GM11168 (cell line): ENCODE results near the gene KIF5C.

ENCODE experiments used
- in situ Hi-C: fragments of 300-500 bp; cut with MboI; formaldehyde crosslinking; loops from one replicate; pipeline ENCODE4 v1.12.0; 2022; ENCODE audit warnings: low sequenced_read_pairs; ENCODE audit not compliant: unreplicated experiment

Gene KIF5C

DNA sequence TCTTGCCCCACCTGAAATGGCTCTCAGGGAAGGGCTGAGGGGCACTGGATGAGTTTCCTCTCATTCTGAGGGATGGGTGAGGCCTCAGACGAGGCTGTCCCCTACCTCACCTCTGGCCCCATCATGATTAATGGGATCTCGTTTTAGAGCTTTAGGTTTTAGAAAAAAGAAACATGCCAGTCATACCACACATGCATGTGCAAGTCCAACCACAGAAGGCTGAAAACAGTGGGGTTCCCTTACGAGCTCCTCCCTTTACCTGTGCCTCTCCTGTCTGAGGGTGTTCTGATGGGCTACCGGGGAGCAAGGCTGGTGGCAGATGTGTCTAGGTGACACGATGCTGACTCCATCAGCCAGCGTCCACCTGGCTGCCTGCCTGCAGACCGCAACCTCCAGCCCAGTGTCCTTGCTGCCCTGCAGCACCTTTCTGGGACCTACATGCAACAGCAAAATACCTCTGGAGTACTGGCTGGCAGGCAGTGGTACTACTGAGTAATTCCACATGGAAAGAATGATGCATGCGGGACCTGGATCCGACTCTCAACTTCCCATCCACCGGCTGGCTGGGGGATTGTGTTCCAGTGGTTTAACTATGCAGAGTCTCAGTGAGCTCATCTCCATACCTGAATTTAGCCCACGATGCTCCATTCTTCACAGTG, 154.4 kb downstream of the KIF5C start:
- in situ Hi-C loops, result loop anchor here (10.0 kb wide), 1 partner anchor 295 kb away; no protein-coding TSS in a partner anchor

DNA sequence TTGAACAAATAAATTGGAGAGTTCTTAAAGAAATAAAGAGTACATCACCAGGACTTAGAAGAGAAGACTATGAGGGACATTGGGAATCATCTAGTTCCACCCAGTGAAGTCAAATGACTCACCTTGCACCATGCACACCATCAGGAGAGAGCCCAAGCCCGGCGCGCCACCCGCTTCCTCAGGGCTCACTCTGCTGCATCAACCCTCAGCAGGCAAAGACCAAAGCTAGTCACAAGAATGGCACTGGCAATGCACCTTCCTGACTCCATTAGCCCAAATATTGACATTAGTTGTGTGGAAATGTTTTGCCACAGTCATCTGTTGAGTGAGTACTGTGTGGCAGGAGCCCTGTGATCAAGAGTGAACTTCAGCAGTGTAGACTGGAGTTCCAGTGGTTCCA, 156.4 kb downstream of the KIF5C start:
- in situ Hi-C loops, result no loop called here

DNA sequence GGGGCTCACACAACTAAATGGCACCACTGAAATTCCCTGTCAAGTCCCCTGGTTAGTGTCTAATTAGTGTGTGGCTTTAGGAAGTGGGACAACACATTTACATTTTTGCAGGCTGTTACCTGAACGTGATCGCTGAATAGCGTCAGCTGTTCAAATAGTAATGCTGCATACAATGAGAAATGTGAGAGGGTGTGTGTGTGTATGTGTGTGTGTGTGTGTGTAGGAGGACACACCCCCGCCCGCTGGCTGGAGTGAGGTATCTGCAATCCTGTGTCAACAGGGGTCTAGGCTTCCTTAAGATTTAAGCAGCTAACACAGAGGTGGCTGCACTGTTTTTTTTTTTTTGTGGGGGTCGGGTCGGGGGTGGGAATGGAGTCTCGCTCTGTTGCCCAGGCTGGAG, 158.7 kb downstream of the KIF5C start:
- in situ Hi-C loops, result no loop called here

DNA sequence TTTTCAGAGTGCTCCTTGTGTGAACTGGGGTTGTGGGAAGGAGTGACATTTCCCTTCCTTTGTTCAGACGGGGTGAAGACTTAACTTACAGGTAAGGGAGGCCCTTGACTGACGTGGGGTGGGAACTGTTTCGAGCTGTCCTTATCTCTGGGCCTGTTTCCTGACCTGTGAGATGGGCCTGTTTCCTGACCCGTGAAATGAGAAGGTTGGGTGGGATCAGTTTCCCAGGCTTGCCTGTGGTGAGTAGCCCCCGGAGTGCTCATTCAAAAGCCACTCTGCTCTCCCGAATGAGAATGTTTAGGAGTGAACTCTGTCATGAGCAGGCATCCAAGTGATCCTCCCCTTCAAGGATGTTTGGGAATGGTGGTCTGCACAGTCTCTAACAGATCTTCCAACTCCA, 159.4 kb downstream of the KIF5C start:
- in situ Hi-C loops, result no loop called here

DNA sequence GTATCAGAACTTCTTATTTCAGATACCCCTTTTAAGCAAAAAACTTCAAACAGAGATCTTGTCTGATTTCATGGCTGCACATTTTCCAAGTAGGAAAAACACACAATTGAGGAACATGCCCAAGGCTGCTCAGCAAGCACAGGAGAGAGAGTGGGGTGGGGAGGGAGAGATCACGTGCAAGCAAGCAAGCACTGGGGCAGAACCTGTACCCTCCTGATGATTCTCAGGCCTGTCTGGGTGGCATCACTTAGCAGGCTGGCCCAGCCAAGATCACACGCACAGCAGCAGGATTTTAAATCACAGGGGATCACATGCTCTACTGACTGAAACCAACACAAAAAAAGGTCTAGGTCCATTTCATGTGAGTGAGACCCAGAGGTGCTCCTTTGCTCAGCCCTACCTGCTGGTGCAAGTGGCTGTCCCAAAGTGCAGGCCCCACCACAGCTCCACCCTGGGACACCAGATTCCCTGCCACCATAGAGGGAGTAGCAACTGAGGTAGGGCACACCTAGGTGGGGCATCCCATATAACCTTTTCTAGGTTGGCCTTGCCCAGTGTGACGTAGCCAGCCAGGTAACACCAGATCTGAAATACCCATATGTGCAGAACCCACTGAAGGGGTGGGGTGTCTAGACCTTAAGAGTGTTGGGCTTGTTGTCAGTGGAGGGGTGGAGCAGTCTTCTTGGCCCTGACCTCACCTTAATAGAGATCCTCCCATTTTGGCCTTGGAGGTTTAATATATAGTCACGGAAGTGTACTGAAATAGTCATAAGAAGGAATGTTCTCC, 161.7 kb downstream of the KIF5C start:
- in situ Hi-C loops, result no loop called here

DNA sequence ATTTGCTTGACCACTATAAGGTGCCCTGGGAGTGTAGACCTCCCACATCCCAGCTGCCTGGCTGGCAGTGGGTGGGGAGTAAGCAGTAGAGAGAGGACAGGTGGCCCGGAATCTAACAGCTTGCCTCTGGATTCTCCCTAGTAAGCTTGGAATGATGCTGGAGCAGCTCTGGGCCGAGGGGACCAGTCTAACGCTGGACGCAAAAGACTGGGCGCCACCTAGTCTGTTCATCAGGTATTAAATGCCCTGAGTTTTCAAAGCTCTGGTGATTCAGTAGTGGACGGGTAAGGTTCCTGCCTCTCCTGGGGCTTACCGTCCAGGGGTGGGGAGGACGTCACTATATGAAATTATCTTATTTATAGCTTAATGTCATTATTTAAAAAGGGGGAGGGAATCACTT, 162.8 kb downstream of the KIF5C start:
- in situ Hi-C loops, result no loop called here

DNA sequence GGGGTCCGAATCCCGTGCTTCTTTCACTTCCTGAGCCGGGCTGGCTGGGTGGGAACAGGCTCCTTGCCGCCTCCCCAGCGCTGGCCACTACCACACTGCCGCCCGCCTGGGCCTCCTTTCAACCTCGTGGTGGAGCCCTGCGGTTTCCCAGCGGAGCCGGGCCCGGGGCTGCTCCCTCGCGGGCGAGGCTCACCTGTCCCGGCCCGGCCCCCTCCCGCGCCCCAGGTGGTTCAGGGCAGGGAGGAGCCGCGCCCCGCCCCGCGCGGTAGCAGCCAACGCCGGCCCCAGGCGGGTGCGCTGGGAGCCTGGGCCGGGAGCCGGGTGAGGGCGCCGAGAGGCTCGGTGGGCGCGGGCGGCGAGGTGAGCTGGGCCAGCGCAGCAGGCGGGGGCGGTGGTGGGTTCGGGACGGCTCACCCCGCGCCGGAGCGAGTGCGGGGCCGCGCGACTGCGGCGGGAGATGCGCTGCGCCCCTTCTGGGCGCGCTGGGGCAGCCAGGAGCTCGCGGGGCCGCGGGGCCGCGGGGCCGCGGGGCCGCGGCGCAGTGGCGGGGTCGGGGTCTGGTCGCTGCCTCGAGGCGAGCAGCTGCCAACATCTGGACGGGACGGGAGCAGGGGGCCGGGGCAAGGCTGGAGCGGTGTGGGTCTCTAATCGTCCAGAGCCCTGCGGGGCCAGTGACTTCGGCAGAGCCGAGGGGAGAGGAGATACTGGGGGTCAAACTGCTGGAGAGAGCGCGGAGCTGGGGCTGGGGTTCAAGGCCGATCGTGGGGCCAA, 163.6 kb downstream of the KIF5C start, which contains the start of gene LYPD6B:
Gene LYPD6B (plus strand): TSS at position 258 of the 771 bp plus-strand sequence. CDS start 92,250 bp downstream, outside the sequence.
- in situ Hi-C loops, result no loop called here

DNA sequence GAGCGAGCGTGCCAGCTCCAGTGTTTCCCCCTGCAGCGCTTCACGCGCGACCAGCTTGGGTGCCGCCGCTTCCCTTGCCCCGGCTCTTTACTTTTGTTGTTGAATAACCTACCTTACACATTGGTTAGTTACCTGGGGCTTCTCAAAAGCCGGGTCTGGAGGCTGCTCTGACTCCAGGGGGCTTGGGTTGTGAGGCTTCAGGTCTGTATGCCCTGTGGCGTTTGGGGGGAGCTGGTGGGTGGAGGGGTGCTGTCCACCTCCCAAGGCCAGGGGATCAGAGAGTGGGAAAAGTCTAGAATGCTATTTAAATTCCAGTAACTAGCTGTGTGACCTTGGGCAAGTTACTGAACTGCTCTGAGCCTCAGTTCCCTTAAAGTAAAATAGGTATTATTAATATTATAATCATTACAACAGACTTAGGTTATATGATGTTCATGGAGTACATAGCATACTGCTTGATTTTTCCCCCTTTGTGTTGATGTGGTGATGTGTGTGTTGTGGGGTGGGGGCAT, 164.2 kb downstream of the KIF5C start:
- in situ Hi-C loops, result no loop called here

DNA sequence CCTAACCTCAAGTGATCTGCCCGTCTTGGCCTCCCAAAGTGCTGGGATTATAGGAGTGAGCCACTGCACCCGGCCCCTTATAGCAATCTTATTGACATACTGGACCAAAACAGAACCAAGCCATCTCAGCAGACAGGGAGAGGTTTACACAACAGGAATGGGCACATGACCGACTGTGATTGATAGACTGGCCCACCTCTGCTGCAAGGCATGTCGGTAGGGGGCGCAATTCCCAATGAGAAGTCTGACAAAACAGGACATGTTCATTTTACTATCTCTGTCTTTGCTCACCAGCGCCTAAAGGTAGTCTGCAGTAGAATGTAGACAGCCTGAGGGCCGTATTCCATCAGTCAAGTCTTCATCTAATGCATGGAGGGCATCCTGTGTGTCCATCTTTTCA, 165.4 kb downstream of the KIF5C start:
- in situ Hi-C loops, result no loop called here

DNA sequence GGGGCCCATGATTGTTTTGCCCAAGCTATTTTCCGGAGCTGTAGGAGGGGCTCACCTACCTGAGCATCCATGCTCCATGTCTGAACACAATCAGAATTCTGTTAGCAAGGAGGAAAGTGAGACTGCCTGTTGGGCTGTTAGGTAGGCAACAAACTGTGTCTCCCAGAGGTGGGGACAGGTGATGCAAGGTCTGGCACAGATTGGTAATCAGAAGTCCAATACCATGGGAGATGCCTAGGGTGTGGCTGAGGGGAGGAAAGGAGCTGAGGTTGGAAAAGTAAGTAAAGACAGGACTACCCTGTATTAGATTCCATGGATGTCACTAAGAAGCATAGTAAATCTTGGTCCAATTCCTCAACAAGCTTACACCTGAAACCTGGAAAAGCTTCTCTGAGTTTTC, 166.5 kb downstream of the KIF5C start:
- in situ Hi-C loops, result no loop called here

DNA sequence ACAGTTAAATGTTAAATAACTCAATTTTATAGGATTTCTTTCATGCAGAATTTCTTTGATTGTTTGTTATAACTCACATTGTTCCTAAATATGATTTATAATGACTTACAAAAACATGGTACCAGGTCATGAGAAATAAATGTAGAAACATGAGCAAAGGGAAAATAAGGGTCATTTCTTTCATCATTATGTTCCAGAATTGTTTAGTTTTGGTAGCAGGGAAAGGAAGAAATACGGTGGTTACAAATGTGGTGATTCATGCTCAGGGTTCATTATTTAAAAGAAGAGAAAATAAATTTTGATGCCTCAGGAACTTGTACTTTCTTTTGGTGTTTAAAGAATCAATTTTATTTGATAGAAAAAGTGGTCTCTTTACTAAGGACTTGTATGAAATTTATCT, 167.9 kb downstream of the KIF5C start:
- in situ Hi-C loops, result no loop called here

DNA sequence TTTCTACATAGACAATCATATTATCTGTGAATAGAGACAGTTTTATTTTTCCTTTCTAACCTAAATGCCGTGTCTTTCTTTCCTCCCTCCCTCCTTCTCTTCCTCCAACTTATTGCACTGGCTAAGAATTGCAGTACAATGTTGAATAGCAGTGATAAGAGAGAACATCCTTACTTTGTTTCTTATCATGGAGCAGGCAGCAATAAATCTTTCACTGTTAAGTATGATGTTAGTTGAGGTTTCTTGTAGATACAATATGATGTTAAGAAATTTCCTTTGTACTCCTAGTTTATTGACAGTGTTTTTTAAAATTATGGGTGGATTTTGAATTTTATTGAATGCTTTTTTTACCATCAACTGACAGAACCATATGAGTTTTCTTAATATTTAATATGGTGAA, 169.5 kb downstream of the KIF5C start:
- in situ Hi-C loops, result no loop called here

DNA sequence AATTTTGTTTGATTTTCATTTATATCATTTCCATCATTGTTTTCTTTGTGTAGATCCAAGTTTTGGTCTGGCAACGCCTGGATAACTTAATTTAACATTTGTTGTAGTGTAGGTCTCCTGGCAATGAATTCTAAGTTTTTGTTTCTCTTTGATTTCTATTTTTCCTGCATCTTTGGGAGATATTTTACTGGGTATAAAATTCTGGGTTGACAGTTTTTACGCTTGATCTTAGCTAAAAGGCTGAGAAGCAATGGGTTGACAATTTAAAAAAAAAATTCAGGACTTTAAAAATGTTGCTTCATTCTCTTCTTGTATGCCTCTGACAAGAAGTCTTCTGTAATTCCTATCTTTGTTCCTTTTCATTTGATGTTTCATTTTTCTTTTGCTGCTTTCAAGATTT, 172.1 kb downstream of the KIF5C start:
- in situ Hi-C loops, result no loop called here

DNA sequence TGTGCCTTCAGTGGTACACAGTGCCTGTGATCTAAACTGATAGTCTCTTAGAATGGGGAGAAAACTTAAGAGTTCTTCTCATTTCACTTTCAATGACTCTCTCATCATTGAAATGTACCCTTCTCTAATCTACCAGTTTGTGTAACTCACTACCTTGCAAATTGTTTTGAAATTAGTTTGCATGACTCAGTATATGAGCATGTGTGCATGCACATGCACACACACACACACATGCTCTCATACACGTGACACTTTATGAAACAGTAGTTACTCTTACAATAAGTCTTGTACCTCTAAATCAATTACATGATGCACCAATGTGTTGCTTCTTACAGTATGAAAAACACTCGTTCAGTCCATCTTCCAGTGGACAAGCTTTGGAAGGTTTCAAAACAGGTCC, 174.1 kb downstream of the KIF5C start:
- in situ Hi-C loops, result no loop called here

DNA sequence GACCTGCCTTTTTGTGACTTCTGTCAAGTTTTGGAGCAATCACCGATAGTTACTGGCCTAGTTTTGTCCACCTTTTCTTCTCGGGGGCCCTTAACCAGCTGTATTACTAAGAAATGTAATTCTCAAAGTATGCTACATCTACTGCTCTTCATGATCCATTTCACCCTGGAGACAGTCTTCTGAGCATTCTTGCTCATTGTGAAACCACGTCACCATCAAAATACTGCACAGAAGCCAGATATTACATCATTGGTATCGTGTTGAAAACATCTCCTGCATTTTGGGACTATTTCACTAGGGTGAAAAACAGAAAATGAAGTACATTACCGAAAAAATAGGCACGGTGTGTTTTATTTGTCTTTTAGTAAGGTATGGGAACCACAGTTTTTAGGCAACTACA, 175.2 kb downstream of the KIF5C start:
- in situ Hi-C loops, result no loop called here

DNA sequence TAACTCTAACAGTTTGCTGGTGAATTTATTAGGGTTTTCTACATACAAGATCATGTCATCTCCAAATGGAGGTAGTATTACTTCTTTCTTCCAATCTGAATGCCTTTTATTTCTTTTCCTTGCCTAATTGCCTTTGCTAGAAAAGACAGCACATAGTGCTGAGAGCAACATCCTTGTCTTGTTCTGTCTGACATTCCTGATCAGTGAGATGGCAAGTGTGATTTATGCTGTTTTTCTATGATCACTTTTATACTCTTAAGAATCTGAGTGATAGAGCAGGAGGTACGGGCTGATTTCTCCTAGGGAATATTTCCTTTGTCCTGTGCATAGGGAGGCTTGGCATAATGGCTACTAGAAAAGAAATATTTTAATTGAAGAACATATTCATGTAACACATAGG, 180.7 kb downstream of the KIF5C start:
- in situ Hi-C loops, result no loop called here

DNA sequence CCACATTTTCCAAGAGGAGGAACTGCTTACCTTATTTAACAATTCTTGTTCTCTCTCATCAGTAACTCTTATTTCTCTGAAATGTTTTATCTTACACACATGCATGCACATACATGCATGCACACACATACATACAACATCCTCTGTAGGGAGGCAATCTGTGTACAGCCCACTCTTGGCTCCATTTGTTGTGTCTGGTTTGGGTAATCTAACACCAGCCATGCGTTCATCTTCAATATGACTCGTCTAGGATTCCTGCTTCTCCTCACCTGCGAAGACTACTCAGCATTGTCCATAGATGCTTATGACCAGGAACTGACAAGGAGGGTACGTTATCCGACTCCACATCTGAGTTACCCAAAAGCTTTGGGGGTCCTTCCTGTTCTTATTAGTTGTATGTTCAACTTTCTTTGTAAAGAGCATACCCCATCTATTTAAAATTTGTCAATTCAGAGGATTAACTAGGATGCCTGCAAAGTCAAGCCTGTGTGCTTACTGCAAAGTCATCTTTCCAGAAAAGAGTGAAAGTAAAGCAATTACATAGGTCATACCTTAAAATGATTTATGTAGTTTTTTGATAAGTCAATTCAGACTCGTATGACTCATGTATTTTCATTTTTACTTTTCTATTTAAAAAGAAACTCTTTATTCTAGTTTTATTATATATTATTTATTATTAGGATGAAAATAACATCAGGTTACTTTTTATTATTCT, 181.7 kb downstream of the KIF5C start:
- in situ Hi-C loops, result no loop called here

DNA sequence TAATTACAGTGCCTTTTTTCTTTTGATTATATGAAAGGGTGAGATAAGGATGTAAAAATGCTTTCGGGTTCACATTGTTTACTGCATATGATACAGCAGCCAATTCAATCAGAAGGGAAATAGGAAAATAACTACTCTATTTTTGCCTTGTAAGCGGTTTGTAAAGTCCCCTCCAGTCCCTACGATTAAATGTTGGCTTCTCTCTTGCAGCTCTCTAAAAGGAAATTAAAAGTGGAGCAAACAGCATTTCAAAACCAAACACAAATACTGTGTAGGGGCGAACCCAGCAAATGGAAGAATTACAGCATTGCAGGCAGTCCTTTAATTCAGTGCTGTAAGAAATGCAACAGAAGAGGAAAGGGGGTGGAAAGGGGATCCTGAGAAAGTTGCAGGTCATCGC, 182.4 kb downstream of the KIF5C start:
- in situ Hi-C loops, result no loop called here

DNA sequence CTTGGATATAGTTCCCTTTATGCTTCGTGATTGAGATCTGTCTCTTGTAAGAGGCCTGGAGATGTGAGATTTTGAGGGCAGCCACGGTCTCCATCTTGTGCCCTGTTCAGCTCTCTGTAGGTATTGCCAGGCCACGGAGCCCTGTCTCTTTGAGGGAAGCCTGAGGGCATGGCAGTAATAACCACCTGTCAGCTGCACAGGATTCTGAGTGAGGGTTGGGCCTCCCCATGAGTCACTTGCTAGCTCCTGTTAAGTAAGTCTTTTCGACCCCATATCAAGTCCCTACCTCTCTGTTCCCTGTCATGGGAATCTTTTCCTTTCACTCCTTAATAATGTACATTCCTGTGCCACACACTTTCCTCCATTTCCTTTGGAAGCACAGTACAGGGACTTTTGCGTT, 183.9 kb downstream of the KIF5C start:
- in situ Hi-C loops, result no loop called here

DNA sequence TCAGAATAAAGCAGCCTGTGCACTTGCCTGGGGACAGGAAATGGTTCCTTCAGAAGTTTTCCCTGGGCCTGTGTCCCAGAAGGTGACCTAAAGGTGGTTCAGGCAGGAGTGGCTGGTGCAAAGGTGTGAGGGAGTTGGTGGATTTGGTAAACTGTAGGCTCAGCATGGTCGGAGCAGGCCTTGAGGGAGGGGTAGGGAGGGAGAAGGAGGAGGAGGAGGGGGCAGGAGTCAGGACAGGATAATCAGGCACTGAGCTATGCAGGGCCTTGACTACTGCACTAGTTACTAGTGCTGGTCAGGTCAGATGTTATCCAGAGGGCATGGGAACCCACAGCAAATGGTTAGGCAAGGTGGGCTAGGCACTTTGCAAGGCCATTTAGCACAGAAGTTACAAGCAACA, 184.8 kb downstream of the KIF5C start:
- in situ Hi-C loops, result no loop called here
